Fibroblast of gingiva (primary cell): Measurements from ENCODE around the gene GFRA1.

Experiments
- DNase-seq: peaks from one replicate; pipeline ENCODE4 v3.0.0-alpha.2; 2011; ENCODE audit warnings: low read depth

GFRA1 gene, protein sequence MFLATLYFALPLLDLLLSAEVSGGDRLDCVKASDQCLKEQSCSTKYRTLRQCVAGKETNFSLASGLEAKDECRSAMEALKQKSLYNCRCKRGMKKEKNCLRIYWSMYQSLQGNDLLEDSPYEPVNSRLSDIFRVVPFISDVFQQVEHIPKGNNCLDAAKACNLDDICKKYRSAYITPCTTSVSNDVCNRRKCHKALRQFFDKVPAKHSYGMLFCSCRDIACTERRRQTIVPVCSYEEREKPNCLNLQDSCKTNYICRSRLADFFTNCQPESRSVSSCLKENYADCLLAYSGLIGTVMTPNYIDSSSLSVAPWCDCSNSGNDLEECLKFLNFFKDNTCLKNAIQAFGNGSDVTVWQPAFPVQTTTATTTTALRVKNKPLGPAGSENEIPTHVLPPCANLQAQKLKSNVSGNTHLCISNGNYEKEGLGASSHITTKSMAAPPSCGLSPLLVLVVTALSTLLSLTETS

DNA sequence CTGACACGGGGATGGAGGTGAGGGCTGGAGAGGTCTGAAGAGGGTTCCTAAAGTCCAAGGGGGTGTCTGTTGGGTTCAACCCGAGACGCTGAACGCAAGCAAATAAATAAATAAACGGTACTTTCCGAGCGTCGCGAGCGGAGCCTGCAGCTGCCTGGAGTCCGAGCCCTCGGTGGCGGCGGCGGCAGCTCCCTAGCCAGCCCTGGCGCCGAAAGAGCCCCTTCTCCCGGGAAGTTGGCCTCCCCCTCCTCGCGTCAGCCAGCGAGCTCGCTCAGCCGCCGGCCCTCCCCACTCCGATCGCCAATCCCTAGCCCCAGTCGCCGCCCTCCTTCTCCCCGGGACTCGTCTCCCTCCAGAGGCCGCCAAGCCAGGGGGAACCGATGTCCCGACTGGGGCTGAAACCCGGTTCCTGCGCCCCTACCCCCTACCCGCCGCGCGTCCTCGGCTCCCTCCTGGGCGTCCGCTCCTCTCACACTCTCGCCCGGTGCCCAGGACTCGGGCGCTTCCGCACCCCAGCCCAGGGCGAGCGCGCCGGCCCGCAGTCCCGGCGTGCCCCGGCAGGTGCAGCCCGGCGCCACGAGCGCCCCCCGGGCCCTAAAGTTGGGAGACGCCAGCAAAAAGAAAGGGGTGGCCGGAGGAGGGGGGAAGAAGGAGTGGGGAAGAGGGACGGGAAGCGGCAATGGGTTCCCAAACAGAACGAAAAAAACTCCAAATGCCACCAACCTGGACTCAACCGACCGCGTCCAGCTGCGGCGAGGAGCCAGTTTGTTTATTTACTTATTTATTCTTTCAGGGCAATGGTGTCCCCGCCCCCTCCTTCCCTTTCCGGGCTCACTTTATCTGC is at the start of gene GFRA1:
GFRA1 (minus strand) TSS at position 767 of the 844 bp plus-strand sequence. CDS start 1,177 bp downstream, outside the sequence.
- no peak for DNase-seq

DNA sequence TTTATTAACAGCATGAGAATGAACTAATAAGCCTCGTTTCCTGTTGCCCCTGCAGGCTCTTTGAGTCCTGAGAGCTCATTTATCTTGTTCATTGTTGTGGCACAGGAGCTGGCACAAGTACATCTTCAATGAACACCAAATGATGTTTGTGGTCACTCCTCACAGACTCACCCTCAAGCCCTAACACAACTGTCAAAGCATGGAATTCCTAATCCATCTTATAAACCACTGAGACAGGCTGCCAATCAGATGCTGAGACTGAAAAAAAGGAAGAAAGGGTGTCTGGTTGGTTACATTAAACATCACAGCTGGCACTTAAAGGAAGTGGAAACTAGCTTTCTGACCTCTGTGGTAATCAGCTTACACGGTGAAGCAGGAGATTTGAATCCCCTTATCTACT is 43.5 kb upstream of the GFRA1 start:
- DNase-seq, result no peak

DNA sequence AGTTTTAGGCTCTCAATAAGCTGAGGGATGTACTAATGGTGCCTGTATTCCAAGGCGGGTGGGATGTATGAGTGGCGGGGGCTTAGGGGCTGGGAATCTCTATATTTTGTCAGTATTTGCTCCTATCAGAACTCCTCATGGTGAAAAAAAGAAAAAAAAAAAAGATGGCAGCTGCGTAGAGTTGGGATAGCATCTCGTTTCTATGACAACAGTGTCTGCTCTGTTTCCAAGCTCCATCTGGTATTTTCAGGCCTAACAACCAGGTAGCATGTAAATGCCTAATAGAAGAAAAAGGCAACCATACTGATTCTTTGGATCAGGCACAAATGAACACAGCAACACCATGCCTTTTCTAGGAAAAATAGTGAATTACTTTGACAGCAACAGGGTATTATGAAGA is 39.5 kb upstream of the GFRA1 start:
- DNase-seq, result no peak

DNA sequence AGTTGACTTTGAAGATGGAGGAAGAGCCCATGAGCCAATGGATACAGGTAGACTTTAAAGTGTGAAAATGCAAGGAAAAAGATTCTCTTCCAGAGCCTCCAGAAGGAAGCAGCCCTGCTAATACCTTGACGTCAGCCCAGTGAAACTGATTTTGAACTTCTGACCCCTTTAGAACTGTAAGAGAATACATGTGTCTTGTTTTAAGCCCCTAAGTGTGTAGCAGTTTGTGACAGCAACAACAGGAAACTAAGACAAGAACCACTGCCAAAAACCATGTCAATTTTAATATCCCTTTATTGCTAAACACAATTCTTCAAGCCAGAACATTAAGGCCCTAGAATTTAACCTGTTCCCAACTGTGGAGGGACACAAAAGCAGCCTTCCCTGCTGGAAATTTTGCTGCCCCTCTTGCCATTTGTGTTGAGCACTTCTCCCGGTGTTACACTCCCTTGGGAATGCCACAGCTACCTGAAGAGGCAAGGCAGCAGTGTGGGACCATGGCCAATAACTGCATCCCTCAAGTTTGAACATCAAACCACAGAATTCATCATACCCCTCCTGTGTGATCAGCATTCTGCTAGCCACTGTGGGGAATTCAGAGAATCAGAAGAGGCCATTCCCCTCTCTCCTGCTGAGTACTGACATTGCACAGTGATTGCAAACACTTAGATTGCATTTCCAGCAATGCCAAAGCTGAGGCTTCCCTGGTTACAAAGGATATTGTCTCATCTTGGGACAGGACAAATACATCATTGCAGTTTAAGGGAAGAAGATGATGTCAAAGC is 38.9 kb upstream of the GFRA1 start:
- DNase-seq, result no peak

DNA sequence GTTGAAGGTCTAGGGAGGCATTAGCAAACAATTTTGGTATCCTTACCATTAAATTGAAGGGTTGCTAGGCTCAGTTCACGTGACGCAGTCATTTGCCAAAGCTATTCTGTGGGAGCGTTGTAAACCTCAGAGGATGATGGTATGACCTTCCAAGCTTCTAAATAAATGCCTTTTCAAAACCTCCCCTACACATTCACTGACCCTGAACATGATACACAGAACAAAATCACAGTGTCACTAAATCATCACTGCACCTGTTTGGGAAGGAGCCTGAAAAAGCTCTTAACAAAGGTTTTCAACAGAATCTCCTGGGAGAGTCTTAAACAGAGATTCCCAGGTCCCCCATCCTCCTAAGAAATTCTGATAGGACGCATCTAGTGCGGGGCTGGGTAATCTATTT is 38.0 kb upstream of the GFRA1 start:
- DNase-seq, result no peak

DNA sequence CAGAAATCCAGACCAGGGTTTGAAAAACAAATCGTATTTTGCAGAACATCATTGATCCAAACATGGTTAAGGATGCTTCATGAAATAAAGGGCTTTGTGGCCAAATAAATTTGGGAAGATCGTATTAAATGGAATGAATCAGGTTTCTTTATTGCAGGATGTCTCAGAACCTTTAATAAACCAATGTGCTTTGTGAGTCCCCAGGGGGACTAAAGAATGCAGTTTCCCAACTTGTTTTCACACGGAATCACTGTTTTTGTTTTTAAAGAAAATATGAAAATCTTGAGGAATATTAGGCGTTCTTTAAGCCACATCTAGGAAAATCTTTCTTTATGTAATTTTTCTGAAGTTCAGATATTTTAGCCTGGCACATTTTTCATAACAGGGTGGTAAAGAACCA is 34.4 kb upstream of the GFRA1 start:
- no peak for DNase-seq

DNA sequence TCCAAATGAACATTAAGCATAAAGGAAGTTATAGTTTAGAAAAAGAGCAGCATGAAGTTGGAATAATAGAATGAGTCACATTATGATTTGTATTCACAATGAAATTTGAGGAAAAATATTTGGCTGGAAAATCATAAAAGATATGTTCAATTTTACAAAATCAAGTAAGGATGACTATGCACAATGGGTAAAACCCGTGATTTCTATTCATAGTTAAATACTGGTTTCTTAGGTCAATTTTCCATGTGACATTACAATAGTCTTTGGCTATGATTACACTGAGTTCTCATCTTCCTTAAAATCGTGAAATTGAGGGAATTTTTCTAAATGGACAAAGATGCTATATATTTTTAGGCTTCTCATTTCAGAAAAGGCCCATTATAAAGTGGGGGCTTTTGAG is 33.8 kb upstream of the GFRA1 start:
- DNase-seq, result no peak

DNA sequence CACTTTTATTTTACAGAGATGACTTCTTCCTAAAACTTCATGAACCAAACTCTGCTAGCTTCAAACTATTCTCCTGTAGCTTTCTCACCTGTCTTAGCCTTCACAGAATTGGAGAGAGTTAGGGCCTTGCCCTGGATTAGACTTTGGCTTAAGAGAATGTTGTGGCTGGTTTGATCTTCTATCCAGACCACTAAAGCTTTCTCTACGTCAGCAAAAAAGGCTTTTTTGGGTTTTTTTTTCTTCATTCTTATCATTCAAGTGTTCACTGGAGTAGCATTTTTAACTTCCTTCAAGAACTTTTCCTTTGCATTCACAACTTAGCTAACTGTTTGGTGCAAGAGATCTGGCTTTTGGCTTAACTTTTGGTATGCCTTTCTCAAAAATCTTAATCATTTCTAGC is 31.9 kb upstream of the GFRA1 start:
- DNase-seq, result no peak

DNA sequence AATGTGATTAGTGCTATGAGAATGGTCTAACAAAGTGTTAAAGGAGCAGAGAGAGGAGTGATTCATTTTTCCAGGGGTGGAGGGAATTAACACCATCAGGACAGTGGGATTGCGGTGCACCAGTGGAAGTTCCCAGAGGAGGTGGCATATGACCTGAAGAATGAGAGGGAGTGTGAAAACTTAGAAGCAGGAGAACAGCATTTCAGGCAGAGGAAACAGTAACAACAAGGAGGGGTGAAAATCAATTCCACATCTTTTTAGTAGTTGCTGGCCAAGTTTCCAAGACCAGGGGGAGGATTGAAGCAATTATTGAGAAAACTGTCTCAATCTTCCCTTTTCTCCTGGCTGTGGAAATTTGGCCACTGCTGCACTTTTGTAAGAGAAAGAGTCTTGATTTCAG is 27.5 kb upstream of the GFRA1 start:
- DNase-seq, result no peak

DNA sequence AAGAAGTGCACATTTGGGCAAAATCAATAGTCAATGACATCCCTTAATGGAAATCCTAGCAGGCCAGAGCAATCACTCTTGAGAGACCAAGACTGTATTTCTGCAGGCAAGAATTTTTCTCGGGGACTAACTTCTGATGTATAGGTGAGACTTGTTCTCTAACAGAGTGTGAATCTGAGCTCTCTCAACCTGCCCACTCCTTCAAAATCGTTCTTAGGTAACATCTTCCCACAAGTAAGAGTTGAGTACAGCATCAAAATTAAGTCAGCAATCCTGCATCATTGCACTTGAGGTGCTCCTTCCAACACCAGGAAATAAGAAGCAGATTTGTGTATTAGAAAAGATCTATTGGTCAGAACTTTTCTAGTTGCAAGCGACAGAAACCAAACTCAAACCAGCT is 25.6 kb upstream of the GFRA1 start:
- DNase-seq, result no peak

DNA sequence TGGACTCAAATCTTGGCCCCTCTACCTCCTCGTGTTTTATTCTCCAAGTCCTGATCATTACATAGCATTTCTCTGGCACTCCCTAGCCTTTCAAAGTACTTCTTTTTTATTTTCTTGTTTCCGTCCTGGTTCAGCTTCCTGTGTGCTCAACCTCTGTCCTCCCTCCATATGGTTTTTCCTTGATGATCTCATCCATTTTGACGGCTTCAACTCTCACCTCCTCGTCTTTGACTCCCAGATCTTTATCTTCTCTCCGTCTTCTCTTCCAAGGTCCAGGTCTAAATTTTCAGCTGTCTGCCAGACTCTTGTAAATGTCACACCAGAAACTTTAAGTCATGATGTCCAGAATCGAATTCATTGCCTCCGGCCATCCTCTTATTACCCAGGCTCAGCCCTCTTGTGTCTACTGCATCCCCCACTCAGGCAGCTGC is 23.3 kb upstream of the GFRA1 start:
- DNase-seq, result no peak

DNA sequence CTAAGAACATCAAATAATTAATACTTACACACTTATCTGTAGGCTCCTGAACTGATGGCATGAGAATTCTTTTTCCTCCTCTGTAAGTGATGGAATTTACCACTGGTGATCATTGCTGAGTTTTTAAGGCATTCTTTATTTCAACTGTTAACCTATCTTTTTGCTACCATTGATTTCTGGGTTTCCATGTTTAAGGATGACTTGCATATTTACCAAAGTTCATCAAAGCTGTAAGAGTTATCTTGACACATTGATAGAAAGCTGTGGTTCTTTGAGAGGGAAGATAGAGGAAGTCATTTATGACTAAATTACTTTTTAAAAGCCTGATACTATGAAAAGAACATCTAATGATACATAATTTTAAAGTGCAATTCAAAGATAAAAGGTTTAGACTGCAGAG is 19.5 kb upstream of the GFRA1 start:
- no peak for DNase-seq

DNA sequence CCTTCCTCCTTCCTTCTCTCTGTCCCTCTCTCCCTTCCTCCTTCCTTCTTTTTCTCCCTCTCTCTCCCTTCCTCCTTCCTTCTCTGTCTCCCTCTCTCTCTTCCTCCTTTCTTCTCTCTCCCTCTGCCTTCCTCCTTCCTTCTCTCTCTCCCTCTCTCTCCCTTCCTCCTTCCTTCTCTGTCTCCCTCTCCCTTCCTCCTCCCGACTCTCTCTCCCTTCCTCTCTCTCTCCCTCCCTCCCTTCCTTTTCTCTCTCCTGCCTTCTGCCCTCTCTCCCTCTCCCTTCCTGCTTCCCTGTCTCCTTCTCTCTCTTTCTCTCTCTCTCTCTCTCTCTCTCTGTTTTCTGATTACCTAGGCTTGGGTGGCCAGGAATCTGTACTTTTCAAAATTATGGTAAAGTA is 16.6 kb upstream of the GFRA1 start:
- no peak for DNase-seq

DNA sequence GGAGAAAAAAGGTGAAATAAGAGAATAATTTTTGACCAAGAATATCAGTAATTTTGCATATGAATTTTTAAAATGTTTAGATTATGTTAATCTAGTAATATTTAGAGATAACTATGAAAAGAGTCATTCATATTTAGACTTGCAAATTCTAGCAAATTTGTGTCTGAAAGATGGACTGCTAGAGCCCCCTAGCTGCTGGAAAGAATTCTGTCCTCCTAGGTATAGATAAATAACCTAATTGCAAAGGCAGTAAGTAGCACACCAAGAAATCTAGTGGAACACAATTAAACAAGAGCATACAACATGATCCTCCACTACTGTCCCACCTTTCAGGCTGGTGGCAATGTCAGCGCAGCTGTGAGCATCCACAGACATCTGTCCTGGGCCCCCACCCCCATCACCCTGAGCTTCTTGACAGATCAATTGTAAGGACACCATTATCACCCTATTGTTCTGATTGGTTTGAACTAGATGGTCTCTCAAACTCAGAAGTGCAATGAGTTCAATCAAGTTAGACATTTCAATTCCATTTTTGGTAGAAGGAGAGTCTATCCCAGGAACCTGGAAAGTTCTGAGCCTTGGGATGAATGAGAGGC is 15.0 kb upstream of the GFRA1 start:
- peak; percentile 27 for DNase-seq

DNA sequence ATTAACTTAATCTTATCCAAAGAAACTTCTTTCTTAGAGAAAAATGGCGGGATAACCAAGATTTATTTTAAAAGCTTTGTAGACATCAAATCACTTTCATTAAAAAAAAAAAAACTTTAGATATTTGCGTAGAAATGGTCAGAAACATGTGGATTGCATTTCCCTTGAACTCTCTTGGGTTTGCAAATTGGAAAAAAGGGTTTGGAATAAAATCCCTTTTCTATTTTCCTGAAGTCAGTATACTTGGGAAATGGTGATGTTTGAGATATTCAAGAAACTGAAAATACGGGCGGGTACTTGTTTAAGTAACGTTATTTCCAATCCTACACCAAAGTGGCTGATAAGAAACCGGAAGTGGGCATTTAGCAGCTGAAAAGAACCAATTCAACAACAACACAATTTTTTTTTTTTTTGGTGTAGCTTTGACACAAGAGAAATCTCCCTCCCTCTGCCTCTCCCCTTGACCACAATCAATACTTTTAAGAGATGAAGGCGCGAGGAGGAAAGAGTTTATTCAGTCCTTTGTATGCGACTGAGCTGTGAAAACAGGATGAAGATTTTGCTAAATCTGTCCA is 13.7 kb upstream of the GFRA1 start:
- DNase-seq, result no peak

DNA sequence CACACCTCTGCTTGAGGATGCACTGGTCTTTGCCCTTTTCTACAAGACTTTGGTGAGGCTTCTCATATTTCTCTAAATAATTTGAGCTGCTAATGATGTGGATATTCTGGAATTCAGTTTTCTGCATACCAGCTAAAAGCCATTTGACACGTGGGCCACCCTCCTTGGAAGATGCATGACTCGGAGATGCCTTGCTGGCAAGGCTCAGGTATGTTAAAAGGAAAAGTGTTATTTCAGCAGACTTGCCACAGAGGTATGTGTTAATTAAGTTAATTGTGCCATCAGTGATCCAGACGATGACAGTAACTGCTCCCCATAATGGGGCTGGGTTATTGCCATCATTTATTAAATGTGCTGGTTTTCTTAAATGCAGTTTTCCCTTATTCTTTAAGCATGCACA is 8.8 kb upstream of the GFRA1 start:
- no peak for DNase-seq

DNA sequence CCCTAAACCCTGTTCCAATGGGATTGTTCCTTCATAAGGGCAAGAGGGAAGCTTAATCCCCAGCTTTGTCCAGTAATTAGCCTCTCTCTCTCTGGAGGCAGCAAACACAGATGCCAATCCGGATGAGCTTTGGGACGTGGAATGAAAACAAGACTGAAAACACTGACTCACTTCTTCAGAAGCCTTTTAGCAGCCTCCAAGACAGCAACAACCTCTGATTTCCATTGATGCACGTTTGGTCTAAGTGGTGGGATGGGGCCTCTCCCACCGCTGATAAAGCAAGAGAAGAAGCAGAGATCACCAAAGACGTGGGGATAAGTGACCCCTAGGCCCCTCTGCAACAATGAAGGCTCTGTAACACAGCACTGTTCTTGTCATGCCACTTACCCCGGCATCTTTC is 5.8 kb upstream of the GFRA1 start:
- DNase-seq, result no peak

DNA sequence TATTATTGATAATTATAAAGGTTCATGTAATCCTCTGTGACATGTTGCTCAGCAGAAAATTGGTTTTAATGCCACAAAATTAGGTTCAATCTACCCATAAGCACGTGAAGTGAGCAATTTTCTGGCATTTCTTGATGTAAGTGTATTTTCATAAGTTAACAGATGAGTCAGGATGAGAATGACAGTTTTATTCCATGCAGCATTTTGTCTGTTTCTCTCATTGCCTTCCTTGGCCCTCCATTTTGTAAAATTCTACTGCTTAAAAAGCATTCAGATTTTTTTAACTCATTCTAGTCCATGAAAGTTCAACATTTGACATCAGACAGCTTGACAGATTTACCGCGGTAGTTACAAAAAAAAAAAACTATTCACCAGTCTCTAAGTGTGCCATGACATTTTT is 4.0 kb upstream of the GFRA1 start:
- no peak for DNase-seq

DNA sequence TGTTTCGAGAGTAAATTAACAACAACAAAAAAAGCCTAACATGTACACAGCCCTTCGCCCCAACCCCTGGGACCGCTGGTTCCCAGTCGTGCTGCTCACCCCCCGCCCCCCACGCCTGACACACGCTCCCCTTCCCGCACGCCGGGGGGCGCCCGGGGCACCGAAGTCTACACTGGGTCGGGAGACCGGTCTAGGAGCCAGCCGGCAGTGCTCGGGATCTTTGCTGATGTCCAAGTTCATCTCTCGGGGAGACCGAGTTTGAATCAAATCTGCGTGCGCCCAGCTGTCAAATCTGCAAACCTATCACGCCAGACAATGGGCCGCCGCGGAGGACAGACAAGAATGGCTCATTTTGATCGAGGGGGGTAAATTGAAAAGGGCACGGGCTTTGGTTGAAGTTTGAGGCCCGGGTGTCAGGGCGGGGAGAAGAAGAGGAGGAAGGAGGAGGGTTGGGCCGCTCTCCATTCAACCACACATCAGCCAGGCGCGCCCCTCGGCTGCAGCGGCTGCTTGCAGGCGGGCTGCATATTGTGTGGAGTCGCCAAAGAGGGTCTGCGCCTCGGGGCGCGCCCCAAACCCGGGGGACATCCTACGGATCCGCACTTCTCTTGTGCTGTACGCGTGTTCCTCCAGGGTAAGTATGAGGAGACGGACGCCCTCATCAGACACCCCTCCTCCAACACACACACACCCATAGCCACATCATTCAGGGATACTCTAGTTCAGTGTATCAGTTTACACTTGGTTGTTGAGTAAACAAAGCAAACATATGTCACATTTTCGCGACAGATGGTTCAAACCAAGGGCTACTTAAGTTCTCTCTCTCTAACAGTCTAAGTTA is 1.3 kb upstream of the GFRA1 start:
- DNase-seq, result peak; percentile 5

DNA sequence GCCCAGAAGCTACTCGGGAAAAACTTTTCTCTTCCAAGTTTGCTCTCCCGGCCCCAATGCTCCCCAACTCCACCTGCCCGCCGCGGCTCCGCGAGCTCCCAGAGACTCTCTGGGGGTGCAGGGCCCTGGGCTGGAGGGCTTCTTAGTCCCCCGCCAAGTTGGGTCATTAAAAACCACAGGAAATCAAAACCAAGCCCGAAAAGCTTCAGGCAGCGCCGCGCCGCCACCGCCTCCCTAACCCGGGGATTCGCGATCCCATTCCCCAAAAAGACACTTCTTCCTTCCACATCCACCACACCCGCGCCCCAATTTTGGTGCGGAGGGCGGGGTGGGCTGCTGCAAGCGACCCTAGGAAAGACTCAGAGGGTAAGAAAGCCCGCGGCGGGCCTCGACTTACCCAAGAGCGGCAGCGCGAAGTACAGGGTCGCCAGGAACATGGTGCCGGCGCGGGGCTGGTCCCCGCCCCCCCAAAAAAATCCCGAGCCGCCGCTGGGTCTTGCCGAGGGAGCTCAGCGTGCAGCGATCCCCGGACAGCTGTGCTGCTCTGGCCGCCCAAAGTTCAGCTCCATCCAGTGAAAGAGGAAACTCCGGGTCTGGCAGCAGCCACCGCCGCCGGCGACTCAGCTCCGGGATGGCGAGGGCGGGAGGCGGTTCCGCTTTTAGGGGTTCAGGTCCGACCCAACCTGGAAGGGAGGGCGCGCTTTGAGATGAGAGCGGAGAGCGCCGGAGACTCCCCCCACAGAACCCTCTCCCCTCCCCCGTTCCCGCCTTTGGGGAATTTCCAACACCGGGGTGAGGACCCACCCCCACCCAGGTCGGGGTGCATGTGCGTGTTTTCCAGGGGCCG is 1.2 kb downstream of the GFRA1 start:
- DNase-seq, result no peak
